22Rv1 (cell line): ENCODE results near the gene ICAM4.
A peak's percentile ranks its signal among the peaks of the same experiment; 100 is the strongest.

Experiments used
- H3K27ac ChIP-seq: fragments of 450-650 bp; 2 replicates; pipeline ENCODE4 v1.5.1; 2017
- CTCF ChIP-seq: fragments of 450-650 bp; IDR thresholded peaks from 2 replicates; pipeline ENCODE4 v1.5.1; 2017; ENCODE audit warnings: mild to moderate bottlenecking
- ZFX ChIP-seq: fragments of 450-650 bp; IDR thresholded peaks from 2 replicates; pipeline ENCODE4 v1.6.1; 2017; ENCODE audit warnings: antibody characterized with exemption, borderline replicate concordance

Gene ICAM4

GRCh38 chr19:10328558-10329429, 42.0 kb downstream of the ICAM4 start:
- no peak for TF ChIP-seq ZFX
- no peak for TF ChIP-seq CTCF
- H3K27ac ChIP-seq: no peak overlapping the region

DNA sequence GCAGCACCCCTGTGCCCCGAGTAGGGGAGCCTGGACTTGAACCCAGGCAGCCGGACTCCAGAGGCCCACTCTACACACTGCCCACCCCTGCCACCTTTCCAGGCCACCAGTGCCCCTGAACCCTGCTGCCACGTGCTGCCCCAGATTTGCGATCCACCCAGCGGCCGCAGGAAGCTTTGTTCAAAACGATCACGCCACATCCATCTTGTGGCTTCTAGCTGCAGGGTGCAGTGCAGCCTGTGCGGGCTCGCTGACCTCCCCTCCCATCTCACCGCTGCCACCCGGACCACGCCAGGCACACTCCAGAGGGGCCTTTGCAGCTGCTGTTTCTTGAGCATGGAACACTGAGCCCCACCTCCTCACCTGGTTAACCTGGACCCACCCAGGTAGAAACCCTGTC, 42.8 kb downstream of the ICAM4 start:
- H3K27ac ChIP-seq: no peak overlapping the region
- no peak for TF ChIP-seq CTCF

GRCh38 chr19:10332158-10332964, 45.6 kb downstream of the ICAM4 start:
- peak overlapping the region; percentile 85 for H3K27ac ChIP-seq
- no peak for TF ChIP-seq ZFX
- TF ChIP-seq CTCF: no peak

GRCh38 chr19:10332965-10333757, 46.4 kb downstream of the ICAM4 start, which contains the start of gene RAVER1:
TSS of gene RAVER1 (minus strand) at chr19:10333529. CDS start at chr19:10333507, 22 bp downstream.
- TF ChIP-seq ZFX (no peak), CTCF (no peak)
- peak within 1 kb of the TSS; percentile 85 for H3K27ac ChIP-seq

DNA sequence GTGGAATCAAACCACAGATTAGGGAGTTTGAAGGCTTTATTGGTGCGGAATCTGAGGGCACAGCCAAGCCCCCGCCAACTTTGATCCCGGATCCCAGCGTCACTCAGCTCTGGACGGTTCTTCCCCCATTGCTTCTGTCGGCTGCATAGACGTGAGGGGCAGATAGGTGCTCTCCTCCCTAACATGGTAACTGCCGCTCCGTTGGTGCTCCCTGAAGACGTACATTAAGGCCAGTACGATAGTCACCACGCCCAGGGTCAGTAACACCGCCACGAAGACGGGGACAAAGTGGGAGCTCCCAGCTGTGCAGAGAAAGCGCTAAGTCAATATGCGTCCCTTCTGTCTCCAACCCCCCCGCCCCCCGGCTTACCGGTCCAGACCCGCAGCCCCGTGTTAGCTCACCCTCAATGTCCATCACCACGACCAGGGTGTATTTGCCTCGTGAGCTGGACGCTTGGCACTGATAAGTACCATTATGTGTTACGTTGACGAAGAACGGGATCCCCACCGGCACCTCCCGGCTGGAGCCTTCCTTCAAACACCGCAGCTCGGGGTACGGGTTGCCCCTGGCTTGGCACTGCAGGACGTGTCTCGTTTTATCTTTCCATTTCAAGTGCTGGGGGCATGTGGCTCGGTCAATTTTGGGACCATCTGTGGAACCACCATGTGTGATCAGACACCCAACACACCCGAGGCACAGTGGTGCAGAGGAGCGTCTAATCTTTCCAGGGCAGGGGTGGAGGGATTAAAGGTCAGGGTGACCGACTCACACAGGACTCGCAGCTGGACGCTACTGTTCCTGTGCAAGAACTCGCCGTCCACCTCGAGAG, 47.2 kb downstream of the ICAM4 start:
- H3K27ac ChIP-seq: peak overlapping the region; percentile 85
- TF ChIP-seq ZFX: no peak
- no peak for TF ChIP-seq CTCF

GRCh38 chr19:10334588-10335351, 48.0 kb downstream of the ICAM4 start:
- peak; percentile 28; the same call in 1 of the 2 replicates for TF ChIP-seq CTCF
- no peak for TF ChIP-seq ZFX
- H3K27ac ChIP-seq: peak overlapping the region; percentile 85
